Stimulated activated CD8-positive, alpha-beta memory T cell treated with anti-CD3 and anti-CD28 coated beads, Interleukin-4, amount 100 ng/mL, for 48 hours (primary cell): ENCODE data around the gene TLR3.
"Not testable (repeated sequence)": the region's sequence is repeated elsewhere in the genome, so short reads cannot be mapped to it uniquely, and the experiment has no call there.

Experiments used
- DNase-seq: peaks from one replicate; pipeline ENCODE4 v3.0.0-alpha.2; 2020

TLR3 gene

DNA sequence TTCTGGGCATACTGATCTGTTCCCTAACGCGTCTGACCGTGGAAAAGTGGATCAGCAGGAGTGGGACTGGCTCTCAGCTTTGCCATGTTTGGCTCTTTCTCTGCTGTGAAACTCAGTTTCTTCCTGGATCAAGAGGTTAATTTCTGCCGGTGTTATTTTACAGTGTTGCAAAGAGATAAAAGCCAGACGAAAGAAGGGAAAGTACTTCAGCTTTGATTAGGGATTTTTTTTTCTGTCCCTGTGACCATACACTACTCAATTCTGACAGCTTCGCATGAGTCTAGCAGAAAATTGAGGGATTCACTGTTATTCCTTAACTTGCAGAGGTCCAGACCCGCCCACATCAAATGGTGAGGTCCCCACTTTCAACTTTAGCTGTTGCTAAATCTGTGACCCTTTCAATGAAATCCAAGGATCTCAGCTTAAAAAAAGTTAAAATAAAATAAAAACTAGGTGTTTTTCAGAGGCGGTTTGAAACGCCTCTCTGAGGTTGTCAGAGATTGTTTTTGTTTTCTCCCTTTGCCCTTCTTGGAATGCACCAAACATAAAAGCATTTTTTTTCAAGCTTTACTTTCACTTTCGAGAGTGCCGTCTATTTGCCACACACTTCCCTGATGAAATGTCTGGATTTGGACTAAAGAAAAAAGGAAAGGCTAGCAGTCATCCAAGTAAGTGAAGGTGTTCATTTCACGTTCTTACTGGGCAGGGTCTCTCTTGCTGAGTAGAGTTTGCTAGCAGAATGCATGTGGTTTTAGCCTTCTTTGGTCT lies at the start of gene TLR3:
Gene TLR3 (plus strand): TSS at position 576 of the 768 bp plus-strand sequence. CDS start 7,464 bp downstream, outside the sequence.
- DNase-seq, result no peak

DNA sequence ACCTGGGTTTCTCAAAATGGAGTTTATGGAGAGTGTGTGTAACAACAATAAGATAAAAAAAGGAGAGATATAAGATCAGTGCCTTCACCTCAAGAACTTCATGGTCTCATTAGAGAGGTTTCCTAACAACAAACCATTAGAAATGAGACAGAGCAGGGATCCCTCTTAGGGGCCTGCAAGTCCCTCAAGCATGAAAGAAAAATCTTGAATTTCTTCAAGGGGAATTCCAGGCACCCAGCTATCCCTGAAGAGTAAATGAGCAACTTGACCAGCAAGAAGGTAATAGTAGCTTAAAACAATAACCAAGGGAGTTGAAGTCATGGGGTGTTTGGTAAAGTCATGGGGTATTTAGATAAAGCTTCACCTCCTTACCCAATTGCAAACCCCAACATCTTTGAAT lies 49.7 kb upstream of the TLR3 start:
- DNase-seq, result no peak

DNA sequence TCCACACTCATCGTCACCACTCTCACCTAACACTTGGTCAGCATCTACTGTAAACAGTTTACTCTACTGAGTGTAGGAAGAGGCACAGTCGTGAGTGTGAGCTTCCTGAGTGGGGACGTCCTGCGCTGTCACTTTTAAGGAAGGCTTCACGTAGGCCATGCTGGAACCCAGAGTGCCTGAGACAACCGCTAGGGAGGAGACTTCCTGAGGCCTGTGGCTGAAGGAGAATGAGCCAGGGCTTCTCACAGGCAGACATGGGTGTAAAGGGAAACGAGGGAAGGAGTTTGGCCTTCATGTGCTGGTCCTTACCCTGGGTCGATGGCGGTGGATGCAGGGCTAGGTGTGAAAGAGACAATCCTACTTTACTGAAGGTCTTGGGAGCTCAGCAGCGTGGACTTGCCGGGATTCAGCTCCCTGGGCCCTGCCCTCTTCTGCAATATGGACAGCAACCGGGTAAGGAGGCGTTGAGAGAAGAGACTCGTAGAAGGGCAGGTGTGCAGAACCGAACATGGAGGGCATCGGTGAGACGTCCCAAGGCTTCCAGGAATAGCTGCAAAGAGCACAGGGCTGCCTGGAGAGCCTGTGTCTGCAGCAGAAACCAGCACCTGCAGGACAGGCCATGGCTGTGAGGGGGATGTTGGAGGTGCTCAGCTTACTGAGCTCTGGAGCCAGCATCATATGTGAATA lies 48.7 kb upstream of the TLR3 start:
- DNase-seq, result no peak

DNA sequence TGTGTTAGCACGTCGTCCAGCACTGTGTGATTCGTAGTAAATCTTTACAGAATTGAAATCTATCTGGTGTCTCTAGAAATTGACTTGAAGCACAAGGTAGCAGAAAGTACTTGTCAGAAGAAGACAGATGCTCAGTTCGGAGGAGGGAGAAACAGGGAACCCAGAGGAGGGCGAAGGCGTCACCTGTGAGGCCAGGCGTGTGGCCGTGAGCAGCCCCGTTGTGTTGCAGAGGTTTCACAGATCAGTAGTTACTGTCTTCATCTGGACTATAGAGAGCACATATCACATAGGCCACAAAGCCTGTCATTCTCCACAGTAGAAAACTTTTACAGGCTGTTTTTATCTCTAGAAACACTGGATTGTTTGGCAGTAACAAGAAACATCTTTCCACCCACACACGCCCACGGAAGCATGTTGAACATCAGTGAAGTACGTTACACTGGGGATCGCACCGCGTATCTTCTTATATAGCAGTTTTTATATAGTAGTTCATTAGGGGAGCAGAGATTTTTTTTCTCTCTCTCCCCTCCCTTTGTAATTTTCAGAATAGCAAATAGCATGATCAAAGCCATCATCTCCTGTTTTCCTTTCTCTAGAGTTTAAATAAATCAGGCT lies 48.1 kb upstream of the TLR3 start:
- DNase-seq, result no peak

DNA sequence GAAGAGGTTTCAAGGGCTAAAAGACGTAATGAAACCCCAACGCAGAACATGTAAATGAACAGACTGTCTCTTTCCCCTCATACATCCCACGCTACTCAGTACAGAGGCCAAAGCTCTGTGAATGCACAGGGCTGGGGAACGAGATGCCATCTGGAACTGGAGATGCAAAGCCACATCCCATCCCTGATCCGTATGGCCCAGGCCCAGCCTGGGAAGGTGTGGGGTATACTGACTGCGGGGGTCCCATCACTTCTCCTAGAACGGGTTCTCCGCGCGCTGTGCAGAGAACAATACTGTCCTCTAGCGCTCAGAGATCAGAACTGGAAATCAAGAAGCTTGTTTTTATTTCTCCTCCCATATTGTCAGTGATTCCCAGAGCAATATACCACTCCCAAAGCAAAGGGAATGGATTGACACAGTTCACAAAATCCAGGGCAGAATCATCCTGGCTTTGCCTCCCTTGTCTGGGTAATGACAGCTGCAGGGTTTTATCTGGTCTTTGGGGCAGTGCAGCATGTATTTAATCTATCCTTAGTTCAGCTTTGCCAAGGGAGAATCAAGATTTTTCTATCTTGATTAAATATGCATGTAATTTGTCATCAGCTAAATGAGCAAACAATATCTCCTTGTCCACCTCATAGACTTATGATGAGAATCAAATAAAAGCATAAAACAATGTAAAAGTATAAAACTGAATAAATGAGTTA lies 47.3 kb upstream of the TLR3 start:
- no peak for DNase-seq

DNA sequence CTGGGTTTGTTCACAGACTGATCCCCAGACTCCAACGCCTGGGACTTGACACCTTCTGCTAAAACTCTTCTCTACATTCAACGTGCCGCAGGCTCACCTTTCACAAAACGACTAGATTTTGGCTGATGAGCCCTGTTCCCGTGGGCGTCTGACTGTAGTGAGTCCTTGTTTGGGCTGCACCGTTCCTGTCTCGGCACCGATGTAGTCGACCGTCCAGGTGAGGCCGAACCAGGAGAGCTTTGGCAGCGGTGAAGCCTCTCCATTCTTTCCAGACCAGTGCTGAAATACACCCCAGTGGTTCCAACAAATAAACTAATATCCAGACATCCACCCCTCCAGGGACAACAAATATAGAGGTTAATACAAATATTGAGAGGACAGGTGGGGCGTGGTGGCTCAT lies 45.0 kb upstream of the TLR3 start:
- DNase-seq, result no peak

DNA sequence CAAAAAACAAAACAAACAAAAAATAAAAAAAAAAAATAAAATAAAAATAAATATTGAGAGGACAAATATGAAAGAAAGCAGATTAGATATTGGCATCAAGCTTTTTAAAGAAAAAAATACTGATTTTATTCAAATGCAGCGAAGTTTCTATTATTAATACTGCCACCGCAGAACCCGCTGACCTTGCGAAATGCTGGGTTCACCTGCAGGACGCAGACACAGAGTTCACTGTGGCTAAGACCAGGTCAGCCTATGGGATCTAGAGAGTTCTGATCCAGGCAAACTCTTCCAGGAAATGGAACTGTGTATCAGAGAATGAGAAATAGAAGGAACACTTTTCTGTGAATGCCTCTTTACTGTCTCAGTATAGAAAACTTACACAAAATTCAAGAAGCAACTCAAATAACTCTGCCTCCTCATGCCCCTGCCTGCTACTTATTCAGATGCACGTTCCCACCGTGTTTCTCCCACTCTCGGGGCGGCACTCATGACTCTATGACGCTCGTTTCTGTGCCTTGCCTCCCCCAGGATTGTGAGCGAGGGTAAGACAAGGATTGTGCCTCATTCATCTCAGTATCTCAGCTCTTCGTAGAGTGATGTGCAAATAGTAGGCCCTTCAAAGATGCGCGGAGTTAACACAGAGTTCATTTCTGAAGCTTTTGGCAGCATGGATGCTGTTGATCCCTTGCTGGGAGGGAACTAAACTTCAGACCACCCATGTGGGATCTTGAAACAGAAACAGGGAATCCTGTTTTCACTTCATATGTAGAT lies 44.1 kb upstream of the TLR3 start:
- no peak for DNase-seq

DNA sequence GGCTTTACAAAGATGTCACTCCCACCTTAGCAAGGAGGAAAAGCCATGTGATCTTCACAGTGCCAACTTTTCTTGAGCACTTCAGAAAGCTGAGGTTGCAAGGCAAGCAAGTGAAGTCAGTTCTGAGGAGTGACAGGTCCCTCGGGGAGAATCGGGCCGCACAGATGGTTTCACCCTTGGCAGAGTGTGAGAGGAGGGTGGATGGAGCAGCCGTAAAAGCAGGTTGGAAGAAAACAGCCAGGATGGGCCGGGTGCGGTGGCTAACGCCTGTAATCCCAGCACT lies 43.6 kb upstream of the TLR3 start:
- DNase-seq, result no peak

DNA sequence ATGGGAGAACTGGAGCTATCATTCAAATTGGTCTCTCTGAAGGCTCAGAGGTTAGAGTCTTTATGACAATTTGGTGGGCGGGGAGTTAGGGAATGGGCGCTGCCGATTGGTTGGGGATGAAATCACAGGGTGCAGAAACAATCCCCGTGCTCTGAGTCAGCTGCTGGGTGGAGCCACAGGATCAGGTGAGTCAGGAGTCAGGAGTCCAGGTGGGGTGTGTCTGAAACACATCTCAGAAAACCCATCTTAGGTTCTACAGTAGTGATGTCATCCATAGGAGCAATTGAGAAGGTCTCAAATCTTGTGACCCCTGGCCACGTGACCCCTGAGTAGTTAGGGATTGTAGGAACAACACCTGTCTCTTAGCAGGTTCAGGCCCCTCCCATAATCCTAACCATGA lies 41.6 kb upstream of the TLR3 start:
- no peak for DNase-seq

DNA sequence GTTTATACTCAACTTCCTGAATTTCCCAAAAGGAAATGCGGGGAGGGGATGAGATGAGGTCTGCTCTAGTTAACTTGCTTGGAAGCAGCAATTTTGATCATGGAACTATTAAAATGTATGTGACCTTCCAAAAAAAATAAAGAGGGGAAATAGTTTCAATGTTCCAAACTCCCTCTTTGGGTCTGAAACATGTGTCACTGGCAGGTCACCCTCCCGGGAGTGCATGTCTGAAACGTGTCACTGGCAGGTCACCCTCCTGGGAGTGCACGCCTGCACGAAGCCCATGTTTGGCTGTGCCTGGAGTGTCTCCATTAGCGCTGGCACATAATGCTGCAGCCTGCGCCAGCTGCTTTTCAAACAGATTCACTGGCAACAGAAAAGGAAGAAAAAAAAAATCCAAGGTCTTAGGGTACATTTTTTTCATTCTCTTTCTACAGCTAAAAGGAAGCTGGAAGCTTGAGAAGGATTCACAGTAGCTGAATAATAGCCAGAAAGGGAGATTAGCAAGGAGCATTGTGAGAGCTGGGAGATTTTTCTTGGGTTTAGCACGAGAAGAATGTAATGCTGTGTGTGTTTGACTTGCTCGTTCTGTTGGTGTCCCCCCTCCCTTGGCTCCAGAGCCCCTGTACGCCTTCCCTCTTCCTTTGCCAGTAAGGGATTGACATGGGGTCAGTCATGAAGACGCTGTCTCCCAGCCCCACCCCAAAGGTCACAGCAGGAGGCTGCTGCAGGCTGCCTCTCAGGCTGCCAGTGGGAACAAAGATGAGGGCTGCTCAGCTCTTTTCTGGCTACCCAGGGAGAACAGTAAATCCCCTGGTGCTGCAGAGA lies 39.2 kb upstream of the TLR3 start:
- DNase-seq, result no peak

DNA sequence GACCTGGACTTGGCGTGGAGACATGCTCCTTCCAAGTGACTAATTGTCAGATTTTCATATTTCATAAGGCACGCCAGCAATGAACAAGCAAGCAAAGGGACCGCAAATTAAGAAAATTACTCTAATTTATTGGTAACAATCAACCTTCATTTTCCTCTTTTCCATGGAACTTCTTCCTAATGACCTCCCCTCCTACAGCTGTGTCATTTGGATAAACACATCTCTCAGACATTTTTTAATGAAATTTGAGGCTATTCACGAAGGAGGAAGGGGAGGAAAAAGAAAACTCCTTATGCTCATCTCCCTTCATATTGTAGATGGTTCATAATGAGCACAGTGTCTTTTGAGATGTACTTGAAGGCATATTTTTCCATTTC lies 38.6 kb upstream of the TLR3 start:
- DNase-seq, result no peak

DNA sequence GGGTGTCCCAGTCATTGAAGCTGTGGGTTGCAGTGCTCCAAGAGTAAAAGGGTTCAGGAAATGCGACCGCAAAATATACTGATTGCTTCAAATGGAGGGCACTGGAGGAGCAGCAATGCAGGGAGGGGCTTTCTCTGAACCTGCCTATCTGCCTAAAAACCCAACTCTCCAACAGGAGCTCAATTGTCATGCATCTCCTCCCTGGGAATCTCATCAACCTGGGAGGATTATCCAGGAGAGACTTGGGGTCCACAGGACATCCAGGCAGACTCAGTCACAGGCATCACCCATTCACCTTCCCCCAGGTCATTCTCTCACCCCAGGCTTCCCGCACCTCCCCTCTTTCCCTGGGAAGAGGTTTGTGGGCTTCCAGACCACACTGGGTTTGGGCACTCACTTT lies 38.2 kb upstream of the TLR3 start:
- no peak for DNase-seq

DNA sequence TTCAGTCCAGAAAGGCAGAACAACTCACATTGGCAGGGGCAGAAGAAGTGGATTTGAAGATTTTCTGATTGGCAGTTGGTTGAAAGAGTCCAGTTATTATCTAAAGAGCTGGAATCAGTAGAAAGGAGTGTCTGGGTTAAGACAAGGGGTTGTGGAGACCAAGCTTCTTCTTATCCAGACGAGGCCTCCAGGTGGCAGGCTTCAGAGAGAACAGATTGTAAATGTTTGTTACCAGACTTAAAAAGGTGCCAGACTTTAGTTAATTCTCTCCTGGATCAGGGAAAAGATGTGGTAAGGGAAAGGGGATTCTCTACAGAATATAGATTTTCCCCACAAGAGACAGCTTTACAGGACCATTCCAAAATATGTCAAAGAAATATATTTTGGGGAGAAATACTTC lies 36.7 kb upstream of the TLR3 start:
- DNase-seq, result no peak

DNA sequence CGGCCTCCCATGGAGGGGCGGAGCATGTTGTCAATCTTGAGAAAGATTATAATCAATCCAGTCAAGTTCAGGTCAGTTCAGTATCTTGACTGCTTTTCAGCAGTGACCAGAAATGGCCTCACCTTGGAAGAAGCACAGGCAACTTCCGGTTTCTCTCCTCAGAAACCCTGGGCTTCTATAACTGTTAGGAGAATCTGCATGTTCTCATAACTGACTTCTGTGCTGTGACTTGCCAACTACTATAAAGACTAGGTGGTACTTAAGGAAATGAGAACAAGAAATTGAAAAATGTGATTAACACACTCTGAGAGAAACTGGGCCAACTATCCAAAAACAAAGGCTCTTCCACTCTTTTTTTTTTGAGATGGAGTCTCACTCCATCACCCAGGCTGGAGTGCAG lies 35.9 kb upstream of the TLR3 start:
- no peak for DNase-seq

DNA sequence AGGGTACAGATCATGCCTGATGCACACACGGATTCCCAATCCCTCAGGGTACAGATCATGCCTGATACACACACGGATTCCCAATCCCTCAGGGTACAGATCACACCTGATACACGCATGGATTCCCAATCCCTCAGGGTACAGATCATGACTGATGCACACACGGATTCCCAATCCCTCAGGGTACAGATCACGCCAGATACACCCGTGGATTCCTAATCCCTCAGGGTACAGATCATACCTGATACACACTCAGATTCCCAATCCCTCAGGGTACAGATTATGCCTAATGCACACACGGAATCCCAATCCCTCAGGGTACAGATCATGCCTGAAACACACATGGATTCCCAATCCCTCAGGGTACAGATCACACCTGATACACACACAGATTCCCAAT lies 34.3 kb upstream of the TLR3 start:
- not testable (repeated sequence) for DNase-seq

DNA sequence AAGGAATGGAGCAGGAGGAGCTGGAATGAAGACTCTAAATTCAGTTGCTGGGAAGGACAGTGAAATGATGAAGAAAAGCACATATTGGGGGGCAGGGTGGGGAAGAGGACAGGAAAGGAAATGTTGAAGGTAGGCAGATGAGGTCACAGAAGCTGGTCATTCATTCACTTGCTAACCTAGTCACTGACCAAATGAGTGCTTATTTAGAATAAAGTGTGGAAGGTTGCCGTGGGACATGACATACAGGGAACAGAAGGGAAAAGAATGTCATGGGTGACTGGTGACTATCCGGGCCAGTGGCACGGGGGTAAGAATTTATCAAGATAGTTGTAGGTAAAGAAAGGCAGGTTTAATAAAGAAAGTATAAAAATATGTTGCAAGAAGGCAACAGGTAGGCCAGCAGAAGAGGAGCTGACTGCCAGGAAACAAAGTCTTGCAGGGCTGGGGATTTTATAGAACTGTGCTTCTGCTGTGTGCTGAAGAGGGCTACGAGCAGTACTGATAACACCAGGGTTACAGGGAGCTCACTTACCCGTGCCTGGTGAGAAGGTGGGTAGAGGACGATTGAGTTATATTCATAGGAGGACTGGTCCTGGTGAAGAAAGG lies 31.9 kb upstream of the TLR3 start:
- DNase-seq, result no peak

DNA sequence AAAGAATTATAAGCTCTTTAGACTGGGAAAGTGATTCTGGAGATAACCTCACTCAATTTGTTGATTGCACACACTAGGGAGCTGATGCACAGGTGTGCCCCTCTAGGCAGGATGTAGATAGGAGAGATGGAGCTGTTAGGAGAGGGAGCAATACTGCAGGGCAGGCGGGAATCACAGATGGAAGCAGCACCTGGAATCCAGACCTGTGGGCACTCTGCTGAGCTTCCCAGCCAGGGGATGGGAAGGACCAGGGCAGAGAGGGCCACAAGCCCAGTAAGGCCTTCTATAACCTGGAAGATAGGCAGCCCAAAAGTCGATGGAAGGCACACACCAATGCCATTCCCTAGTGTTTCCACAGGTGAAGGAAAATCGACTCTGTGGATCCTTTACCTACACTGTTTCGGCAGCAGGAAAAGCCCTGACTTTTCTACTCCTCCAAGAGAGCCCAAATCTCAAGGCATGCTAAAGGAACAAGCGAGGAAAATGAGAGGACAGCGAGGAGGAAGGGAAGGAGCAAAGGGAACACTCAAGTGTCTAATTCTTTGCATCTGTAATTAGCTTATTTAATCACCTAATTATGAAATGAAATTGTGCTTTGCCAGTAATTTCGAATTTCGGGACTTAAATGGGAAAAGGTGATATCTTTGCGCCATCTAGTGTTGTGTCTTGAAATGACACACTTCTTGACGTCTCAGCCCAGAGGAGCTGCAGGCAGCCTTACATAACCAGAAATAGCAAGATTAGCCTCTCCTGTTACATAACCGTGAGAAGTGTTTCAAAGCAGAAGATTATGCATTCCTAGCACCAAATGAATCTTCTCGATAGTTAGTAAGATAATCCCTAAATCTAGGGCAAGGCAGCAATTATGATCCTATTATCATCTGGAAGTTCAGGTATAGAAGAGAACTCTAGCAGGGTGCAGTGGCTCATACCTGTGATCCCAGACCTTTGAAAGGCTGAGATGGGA lies 31.0 kb upstream of the TLR3 start:
- DNase-seq, result no peak

DNA sequence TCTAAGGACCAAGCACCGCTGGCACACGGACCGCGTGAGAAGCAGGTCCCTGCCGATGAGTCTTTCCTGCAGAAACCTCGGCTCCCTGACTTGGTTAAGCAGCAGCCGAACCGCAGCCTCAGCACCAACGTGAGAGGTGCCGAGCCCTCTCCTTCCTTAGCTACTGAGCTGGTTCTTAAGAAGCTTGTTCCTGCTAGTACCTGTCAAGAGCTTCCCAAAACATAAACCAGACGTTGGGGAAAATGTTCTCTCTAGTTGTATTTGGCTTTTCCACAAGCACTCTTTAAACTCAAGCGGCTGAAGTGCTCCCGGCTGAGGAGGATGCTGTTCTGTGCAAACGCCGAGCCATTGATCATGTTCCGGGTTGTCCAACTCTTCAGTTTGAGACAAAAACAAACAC lies 29.3 kb upstream of the TLR3 start:
- no peak for DNase-seq

DNA sequence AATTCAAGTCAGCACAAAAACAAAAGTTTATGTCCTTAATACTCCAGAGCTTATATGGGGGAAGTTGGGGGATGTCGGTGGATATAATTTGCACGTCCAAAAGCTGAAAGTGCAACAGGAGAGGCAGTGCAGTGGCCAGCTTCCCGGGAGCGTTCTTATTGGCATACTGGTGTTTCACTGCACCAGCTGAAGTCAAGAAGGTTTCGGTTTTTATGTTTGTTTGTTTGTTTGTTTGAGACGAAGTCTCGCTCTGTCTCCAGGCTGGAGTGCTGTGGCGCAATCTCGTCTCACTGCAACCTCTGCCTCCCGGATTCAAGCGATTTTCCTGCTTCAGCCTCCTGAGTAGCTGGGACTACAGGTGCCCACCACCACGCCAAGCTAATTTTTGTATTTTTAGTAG lies 28.6 kb upstream of the TLR3 start:
- DNase-seq, result no peak

DNA sequence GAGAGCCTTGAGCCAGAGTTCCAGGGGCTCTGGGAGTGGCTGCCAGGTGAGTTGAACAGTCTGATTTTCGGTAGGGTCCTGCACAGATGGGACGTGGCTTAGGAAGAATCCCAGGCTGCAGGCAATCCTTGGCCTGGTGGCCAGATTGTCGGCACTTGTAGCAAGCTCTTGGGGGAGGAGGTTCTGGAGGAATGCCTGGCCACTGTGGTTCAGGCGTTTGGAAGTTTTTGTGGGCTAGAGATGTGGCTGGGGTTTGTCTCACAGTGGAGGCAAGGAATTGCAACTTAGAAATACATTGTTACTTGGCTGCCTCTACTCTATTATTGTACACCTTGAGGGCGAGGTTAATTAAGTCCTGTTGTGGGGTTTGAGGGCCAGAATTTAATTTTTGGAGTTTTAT lies 21.5 kb upstream of the TLR3 start:
- DNase-seq, result not testable (repeated sequence)

DNA sequence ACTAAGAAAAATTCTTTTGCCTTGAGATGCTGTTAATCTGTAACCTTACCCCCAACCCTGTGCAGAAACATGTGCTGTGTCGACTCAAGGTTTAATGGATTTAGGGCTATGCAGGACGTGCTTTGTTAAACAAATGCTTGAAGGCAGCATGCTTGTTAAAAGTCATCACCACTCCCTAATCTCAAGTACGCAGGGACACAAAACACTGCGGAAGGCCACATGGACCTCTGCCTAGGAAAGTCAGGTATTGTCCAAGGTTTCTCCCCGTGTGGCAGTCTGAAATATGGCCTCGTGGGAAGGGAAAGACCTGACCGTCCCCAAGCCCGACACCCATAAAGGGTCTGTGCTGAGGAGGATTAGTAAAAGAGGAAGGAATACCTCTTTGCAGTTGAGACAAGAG lies 18.8 kb upstream of the TLR3 start:
- not testable (repeated sequence) for DNase-seq
